Endodermal cell (in vitro differentiated cells): ENCODE results near the gene KIF2A. TPM values are rescaled to one million over a fixed set of nuclear protein-coding genes. Genes with fewer than 3 reads are reported as not detected.

Source experiments
- DNase-seq: peaks from one replicate; pipeline ENCODE4 v3.0.0-alpha.2; 2017
- H3K27ac ChIP-seq: 2 replicates; pipeline ENCODE4 v1.5.1; 2013; ENCODE audit warnings: mild to moderate bottlenecking, low read depth, low read length, moderate library complexity
- H3K27me3 ChIP-seq: 2 replicates; pipeline ENCODE4 v1.6.1; 2013; ENCODE audit warnings: mild to moderate bottlenecking, low read length, moderate library complexity; ENCODE audit not compliant: insufficient read depth, control insufficient read depth, poor library complexity, severe bottlenecking
- H3K36me3 ChIP-seq: 2 replicates; pipeline ENCODE4 v1.7.0; 2013; ENCODE audit warnings: mild to moderate bottlenecking, low read length, moderate library complexity; ENCODE audit not compliant: control insufficient read depth, insufficient read depth
- H3K4me1 ChIP-seq: one replicate; pipeline ENCODE4 v1.7.0; 2013; ENCODE audit warnings: low read length; ENCODE audit not compliant: control insufficient read depth, insufficient read depth
- H3K4me3 ChIP-seq: 2 replicates; pipeline ENCODE4 v1.5.1; 2013; ENCODE audit warnings: mild to moderate bottlenecking, low read length, moderate library complexity
- H3K9ac ChIP-seq: 2 replicates; pipeline ENCODE4 v1.6.1; 2013; ENCODE audit warnings: mild to moderate bottlenecking, low read length, moderate library complexity; ENCODE audit not compliant: poor library complexity, severe bottlenecking; ENCODE audit errors: extremely low read depth
- H3K9me3 ChIP-seq: 2 replicates; pipeline ENCODE4 v1.6.1; 2013; ENCODE audit warnings: mild to moderate bottlenecking, low read length, moderate library complexity; ENCODE audit not compliant: control insufficient read depth
- H3K27ac Mint-ChIP-seq: 2 replicates; pipeline ENCODE4 v1.8.0; 2020; ENCODE audit warnings: mixed read lengths
- H3K27me3 Mint-ChIP-seq: 2 replicates; pipeline ENCODE4 v1.8.0; 2021; ENCODE audit warnings: mild to moderate bottlenecking, mixed read lengths; ENCODE audit not compliant: insufficient read depth
- H3K36me3 Mint-ChIP-seq: 2 replicates; pipeline ENCODE4 v1.8.0; 2020; ENCODE audit warnings: low read depth, mixed read lengths
- H3K4me1 Mint-ChIP-seq: 2 replicates; pipeline ENCODE4 v1.8.0; 2020; ENCODE audit warnings: mixed read lengths
- H3K4me3 Mint-ChIP-seq: 2 replicates; pipeline ENCODE4 v1.8.0; 2020; ENCODE audit warnings: mild to moderate bottlenecking, moderate library complexity, mixed read lengths
- H3K9me3 Mint-ChIP-seq: 2 replicates; pipeline ENCODE4 v1.8.0; 2020; ENCODE audit warnings: mild to moderate bottlenecking, mixed read lengths
- WGBS, 2 experiments: methylation state at CpG; one replicate each; pipeline versions ENCODE4 v1.1.5 to v1.1.7; 2013; ENCODE audit warnings: missing lambda C conversion rate in 2 of 2, mixed read lengths in 1 of 2; ENCODE audit not compliant: insufficient coverage in 1 of 2, insufficient read length in 1 of 2; 5-methylcytosine and 5-hydroxymethylcytosine counted together
- total RNA-seq, 2 donors: library from RNA; stranded (reverse); fragmentation: NEBNext Ultra II Directional in 1 of 2; extraction: Animal tissue kit (Norgen Biotek cat#: 25700) in 1 of 2; gene quantifications; 2 replicates in 1 of 2; 3 replicates in 1 of 2; pipeline ENCODE4 v1.2.1, GENCODE V29; 2021
- TF ChIP-seq, protein P1 (sequence below): fragments of 200-600 bp; sonication (generic); conservative IDR thresholded peaks from 2 replicates; pipeline ENCODE4 v1.5.0; 2021; ENCODE audit warnings: antibody characterized with exemption, mild to moderate bottlenecking

The KIF2A gene
- total RNA-seq, 2 donors from 2014 or later = 67.4 to 74.6 TPM

DNA sequence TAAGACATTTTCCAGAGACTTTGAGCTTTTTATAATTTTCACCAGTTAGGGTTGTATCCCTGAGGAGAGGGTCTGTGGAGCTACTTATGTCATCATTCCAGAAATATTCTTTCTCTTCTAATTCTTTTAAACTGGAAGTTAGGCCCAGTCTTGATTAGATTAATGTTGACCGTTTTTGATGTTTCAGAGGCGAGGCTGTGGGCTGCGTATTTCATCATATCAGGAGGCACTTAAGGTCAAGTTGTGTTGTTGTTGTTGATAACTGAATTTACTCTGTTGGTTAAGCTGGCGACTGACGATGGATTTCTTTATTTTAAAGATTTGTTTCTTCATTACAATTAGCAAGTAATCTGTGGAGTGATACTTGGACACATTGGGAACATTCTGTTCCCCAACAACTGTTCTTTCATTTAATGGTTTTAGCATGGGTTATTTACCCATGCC is 126.6 kb downstream of the KIF2A start:
- TF ChIP-seq, protein P1, sequence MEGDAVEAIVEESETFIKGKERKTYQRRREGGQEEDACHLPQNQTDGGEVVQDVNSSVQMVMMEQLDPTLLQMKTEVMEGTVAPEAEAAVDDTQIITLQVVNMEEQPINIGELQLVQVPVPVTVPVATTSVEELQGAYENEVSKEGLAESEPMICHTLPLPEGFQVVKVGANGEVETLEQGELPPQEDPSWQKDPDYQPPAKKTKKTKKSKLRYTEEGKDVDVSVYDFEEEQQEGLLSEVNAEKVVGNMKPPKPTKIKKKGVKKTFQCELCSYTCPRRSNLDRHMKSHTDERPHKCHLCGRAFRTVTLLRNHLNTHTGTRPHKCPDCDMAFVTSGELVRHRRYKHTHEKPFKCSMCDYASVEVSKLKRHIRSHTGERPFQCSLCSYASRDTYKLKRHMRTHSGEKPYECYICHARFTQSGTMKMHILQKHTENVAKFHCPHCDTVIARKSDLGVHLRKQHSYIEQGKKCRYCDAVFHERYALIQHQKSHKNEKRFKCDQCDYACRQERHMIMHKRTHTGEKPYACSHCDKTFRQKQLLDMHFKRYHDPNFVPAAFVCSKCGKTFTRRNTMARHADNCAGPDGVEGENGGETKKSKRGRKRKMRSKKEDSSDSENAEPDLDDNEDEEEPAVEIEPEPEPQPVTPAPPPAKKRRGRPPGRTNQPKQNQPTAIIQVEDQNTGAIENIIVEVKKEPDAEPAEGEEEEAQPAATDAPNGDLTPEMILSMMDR = no peak
- Mint-ChIP-seq H3K4me1 (peaks cover 16% of the 10 kb centered on the region), H3K27me3 (no peaks in the 10 kb centered on the region), H3K9me3 (no peaks in the 10 kb centered on the region), H3K36me3 (peaks cover 7% of the 10 kb centered on the region), H3K27ac (peak overlapping the region; percentile 59), H3K4me3 (no peak overlapping the region)
- Histone ChIP-seq H3K4me3 (no peak overlapping the region), H3K9me3 (no peaks in the 10 kb centered on the region), H3K27me3 (no peaks in the 10 kb centered on the region), H3K27ac (no peak overlapping the region), H3K36me3 (peaks cover 2% of the 10 kb centered on the region), H3K9ac (no peak overlapping the region), H3K4me1 (no peaks in the 10 kb centered on the region)
- WGBS, 2 experiments = 89 to 90% methylated on average over 3 to 5 of the region's 5 CpGs
- no peak for DNase-seq

Other genes starting within 250 kb of the KIF2A start
- 10 to 100 TPM; 22.7 to 25.6 TPM for gene DIMT1, start 97.7 kb downstream of the KIF2A start, total RNA-seq
- gene IPO11, start 106.6 kb downstream of the KIF2A start, total RNA-seq = 10 to 100 TPM; 51.6 to 55.8 TPM